HuH-7 (cell line): ENCODE results near the gene PTPRN2.
"Not testable (repeated sequence)": the region's sequence is repeated elsewhere in the genome, so short reads cannot be mapped to it uniquely, and the experiment has no call there.

Experiments
- DNase-seq: peaks from one replicate; pipeline ENCODE4 v3.0.0; 2011; ENCODE audit warnings: low spot score

PTPRN2 gene

DNA sequence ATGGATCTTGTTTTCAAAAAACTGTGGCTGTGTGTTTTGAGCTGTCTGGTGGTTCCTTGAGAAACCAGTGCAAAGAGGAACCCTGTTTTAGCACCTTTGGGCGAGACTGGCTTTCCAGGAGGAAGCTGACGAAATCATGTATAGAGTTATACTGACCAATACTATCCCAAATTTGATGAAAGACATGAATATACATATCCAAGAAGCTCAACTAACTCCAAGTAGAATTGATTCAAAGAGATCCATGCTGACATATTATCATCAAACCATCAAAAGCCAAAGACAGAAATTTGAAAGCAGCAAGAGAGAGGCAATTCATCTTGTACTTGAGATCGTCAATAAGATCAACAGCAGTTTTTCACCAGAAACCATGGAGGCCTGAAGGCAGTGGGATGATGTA lies 640.1 kb downstream of the PTPRN2 start:
- DNase-seq, result no peak

DNA sequence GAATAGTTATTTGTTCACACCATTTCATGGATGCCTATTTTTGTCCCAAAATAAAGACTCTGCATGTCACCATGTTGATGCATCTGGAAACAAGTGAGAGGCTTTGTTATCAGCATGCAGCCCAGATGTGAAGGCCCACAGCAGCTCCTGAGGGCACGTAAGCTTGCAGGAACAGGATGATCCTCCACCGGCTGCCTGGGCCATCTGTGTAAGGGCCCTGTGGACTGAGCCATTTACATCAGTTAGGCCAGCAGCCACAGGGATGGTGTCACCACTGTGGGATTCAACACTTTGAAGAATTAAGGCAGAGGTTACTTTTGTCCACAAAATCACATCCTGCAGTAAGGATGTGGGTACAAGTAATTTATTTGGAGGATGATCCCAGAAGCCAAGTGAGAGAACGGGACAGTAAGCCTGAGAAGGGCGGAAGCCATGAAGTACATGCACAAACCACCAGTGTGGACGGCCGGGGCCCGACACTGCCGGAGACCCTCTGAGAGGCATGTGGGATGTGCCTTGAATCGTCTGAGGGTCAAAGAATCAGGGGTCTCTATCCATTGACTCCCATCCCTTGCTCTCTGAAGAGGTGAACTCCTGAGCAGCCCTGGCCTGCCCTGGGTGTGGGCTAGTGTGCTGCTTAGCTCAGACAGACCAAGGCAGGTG lies 641.1 kb downstream of the PTPRN2 start:
- DNase-seq, result no peak

DNA sequence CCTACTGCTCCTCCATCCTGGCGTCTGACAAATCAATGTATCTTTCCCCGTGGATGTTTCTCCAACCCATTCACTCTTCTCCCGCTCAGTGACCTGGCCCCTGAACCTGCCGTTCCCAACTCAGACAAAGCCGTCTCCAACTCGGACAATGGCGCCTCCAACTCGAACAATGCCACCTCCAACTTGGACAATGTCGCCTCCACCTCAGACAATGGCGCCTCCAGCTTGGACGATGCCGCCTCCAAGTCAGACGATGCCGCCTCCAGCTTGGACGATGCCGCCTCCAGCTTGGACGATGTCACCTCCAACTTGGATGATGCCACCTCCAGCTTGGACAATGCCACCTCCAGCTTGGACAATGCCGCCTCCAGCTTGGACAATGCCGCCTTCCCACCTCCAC lies 642.2 kb downstream of the PTPRN2 start:
- DNase-seq, result no peak

DNA sequence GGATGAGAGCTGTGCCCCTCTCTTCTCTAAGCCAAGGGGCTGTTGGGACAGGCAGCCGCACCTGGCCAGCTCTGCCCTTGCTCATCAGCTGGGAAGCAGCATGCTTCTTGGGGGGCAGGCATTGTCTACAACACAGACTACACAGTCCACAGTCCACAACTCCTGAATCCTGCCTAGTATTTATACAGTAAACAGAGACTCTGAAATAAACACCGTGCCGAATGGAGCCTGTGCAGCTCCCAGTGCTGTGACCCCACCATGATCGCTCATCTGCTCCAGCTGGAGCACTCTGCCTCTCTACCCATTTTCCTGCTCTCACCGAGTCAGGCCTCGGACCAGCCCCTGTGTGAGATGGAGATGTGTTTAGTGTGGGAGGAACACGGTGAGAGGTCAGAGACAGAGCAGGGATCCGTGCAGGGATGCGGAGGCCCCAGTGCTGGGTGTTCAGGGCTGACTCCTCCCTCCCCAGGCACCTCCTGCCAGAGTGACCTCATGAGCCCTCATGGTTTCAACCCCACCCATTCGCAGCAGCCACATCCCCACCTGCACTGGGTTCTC lies 642.8 kb downstream of the PTPRN2 start:
- no peak for DNase-seq

DNA sequence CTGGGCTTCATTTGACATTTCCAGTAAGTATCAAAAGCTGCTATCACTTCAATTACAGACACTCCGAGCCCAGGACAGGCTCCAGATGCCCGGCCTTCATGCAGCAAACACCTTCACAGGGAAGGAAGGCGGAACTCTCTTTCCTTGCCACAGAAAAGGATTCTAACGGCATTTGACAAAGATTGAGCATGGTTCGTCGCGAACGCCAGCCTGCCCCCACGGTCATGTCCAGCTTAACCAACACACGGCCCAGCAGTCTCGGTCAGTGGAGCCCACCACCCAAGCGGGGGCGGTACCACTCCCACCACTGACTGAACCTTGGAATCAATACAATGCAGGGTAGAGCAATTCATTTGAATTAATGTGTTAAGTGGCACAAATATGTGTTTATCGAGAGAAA lies 643.6 kb downstream of the PTPRN2 start:
- DNase-seq, result no peak

GRCh38 chr7:157943561-157943960 lies 644.1 kb downstream of the PTPRN2 start:
- no peak for DNase-seq

DNA sequence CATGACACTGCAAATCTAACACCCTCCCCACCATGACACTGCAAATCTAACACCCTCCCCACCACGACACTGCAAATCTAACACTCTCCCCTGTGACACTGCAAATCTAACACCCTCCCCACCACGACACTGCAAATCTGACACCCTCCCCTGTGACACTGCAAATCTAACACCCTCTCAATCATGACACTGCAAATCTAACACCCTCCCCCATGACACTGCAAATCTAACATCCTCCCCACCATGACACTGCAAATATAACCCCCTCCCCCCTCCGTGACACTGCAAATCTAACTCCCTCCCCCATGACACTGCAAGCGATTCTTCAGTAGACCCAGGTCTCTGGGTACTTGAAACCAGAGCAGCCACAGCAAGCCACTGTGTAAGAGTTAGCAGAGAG lies 646.4 kb downstream of the PTPRN2 start:
- DNase-seq, result no peak

DNA sequence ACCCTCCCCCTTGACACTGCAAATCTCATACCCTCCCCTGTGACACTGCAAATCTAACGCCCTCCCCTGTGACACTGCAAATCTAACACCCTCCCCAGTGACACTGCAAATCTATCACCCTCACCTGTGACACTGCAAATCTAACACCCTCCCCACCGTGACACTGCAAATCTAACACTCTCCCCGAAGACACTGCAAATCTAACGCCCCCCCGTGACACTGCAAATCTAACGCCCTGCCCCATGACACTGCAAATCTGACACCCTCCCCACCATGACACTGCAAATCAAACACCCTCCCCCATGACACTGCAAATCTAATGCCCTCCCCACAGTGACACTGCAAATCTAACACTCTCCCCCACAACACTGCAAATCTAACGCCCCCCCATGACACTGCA lies 647.1 kb downstream of the PTPRN2 start:
- DNase-seq, result no peak

GRCh38 chr7:157938211-157938610 lies 649.4 kb downstream of the PTPRN2 start:
- no peak for DNase-seq

GRCh38 chr7:157937406-157937805 lies 650.2 kb downstream of the PTPRN2 start:
- DNase-seq, result no peak

- no peak for DNase-seq
Measured at GRCh38 chr7:157936976-157937375, 650.6 kb downstream of the PTPRN2 start.

- DNase-seq, result not testable (repeated sequence)
Measured at GRCh38 chr7:157935721-157936120, 651.9 kb downstream of the PTPRN2 start.

DNA sequence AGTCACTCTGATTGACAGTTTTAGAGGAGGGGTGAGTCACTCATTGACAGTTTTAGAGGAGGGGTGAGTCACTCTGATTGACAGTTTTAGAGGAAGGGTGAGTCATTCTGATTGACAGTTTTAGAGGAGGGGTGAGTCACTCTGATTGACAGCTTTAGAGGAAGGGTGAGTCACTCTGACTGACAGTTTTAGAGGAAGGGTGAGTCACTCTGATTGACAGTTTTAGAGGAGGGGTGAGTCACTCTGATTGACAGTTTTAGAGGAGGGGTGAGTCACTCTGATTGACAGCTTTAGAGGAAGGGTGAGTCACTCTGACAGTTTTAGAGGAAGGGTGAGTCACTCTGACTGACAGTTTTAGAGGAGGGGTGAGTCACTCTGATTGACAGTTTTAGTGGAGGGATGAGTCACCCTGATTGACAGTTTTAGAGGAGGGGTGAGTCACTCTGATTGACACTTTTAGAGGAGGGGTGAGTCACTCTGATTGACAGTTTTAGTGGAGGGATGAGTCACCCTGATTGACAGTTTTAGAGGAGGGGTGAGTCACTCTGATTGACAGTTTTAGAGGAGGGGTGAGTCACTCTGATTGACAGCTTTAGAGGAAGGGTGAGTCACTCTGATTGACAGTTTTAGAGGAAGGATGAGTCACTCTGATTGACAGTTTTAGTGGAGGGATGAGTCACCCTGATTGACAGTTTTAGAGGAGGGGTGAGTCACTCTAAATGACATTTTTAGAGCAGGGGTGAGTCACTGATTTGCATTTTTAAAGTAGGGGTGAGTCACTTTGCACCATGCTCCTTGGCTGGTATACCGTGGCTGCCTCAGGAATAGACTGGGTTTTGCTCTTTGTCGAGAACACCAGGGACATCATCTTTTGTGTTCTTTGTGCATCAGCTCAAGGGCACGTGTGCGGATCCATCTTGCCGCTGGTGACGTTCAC lies 654.1 kb downstream of the PTPRN2 start:
- not testable (repeated sequence) for DNase-seq

DNA sequence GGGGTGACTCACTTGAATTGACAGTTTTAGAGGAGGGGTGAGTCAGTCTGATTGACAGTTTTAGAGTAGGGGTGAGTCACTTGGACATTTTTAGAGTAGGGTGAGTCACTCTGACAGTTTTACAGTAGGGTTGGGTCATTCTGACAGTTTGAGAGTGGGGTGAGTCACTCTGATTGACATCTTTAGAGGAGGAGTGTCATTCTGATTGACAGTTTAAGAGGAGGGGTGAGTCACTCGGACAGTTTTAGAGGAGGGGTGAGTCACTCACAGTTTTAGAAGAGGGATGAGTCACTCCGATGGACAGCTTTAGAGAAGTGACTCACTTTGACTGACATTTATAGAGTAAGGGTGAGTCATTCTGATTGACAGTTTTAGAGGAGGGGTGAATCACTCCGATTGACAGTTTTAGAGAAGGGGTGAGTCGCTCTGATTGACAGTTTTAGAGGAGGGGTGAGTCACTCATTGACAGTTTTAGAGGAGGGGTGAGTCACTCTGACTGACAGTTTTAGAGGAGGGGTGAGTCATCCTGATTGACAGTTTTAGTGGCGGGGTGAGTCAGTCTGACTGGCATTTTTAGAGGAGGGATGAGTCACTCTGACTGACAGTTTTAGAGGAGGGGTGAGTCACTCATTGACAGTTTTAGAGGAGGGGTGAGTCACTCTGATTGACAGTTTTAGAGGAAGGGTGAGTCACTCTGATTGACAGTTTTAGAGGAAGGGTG lies 655.0 kb downstream of the PTPRN2 start:
- no peak for DNase-seq

DNA sequence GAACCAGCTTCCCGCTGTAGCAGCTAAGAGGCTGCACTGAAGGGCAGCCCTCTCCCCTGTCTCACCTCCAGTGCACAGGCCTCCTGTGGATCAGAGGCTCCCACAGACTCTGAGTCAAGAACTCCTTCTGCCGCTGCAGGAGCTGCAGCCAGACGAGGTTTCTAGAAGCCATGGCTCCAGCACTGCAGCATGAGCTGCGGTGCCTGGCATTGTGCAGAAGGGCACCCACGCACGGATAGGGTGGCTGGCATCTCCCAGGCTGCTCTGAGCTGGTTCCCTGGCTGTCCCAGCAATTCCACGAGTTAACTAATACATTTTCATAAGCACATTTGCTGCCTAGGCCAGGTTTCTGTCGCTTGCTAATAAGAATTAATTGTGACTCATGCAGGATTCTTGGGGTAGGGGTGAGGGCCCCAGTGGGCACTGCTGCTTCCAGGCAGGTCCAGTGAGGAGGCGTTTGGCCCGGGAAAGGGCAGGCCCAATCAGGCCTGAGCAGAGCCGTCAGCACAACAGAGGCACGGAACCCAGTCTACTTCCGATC lies 656.6 kb downstream of the PTPRN2 start:
- DNase-seq, result no peak

DNA sequence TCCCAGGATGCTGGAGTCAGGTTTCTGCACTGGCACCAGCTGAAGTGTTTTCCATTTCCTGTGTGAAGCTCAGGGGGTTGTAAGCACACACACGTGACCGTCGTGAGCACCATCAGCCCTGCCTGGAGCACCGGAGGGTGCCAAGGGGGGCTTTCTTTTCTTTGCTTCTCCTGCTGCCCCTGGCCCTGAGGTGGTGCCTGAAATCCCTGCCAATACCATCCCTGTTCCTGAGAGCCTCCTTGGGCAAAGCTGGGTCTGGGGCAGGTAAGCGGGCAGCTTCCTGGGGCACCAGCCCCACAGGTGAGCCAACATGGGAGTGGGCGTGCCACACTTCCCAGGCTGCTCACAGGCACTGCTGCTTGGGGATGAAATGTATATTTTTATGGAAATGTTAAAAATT lies 657.2 kb downstream of the PTPRN2 start:
- DNase-seq, result no peak

- DNase-seq, result no peak
Measured at GRCh38 chr7:157929671-157930070, 658.0 kb downstream of the PTPRN2 start.

DNA sequence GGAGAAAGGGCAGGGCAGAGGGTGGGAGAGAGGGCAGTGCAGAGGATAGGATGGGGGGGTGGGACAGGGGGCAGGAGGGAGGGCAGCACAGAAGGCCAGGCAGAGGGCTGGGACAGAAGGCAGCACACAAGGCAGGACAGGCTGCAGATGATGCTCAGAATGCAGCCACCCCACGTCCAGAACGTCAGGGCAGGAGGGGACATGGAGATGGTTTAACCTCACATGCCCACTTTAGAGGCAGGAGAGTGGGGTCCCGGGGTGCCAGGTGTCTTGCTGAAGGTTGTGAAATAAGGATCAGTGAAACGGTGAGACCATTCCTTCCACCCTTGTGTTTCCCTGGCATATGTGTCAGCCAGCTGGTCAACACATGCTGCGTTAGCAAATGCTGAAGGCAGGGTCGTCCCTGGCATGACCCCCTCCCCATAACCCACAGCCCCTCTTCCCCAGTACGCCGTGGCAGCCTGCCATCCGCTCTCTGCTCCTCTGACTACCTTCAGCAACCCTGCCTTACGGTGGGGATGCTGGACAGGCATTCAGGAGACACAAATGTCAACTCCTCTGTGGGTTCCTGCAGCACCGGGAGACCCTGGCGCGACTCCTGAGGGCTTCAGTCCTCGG lies 658.7 kb downstream of the PTPRN2 start:
- DNase-seq, result no peak

- DNase-seq, result no peak
Measured at GRCh38 chr7:157928171-157928794, 659.3 kb downstream of the PTPRN2 start.

GRCh38 chr7:157927313-157927925 lies 660.2 kb downstream of the PTPRN2 start:
- no peak for DNase-seq
